Measurements from ENCODE around the gene MRTO4. TPM values are rescaled to one million over a fixed set of nuclear protein-coding genes. Genes with fewer than 3 reads are reported as not detected.

The MRTO4 gene
- total and polyA plus RNA-seq, 9 of the 15 experiments (the other 6 are each of a cell fraction or from before 2014, with no cell fraction given): 62.0 to 173 (median 146) TPM

GRCh38 chr1:19260211-19261138, 8.9 kb downstream of the MRTO4 start (continued):
- TF ChIP-seq ZNF785 (CRISPR knock-in tag; IDR thresholded peaks at IDR 0.05): no peak
- no peak for TF ChIP-seq ZNF3 (CRISPR knock-in tag; IDR thresholded peaks at IDR 0.05)
- TF ChIP-seq SIX5 (IDR thresholded peaks at IDR 0.05; ENCODE audit: borderline replicate concordance in 1 of 2, insufficient read depth in 1 of 2, low read depth in 1 of 2, low read length in 2 of 2): no peak
- TF ChIP-seq CUX1 (CRISPR knock-in tag; IDR thresholded peaks at IDR 0.05): no peak
- no peak for TF ChIP-seq RBM17 (IDR thresholded peaks at IDR 0.05; ENCODE audit: borderline replicate concordance, low read depth, low read length)
- no peak for TF ChIP-seq CSDE1 (IDR thresholded peaks at IDR 0.05)
- TF ChIP-seq JUNB (CRISPR knock-in tag; conservative IDR thresholded peaks at IDR 0.05): no peak
- no peak for TF ChIP-seq ZFP30 (CRISPR knock-in tag; IDR thresholded peaks at IDR 0.05; ENCODE audit: borderline replicate concordance)
- peak; percentile 37; the same call in 1 of the 2 replicates for TF ChIP-seq POLR2AphosphoS5 (IDR thresholded peaks at IDR 0.05; ENCODE audit: control insufficient read depth, insufficient read depth, low read depth, low read length)
- TF ChIP-seq TEAD4 (IDR thresholded peaks at IDR 0.05; ENCODE audit: low read length): no peak
- no peak for TF ChIP-seq TEAD4 (CRISPR knock-in tag; IDR thresholded peaks at IDR 0.05; ENCODE audit: borderline replicate concordance)
- no peak for TF ChIP-seq MAFG (tag; conservative IDR thresholded peaks at IDR 0.05)
- TF ChIP-seq NCOA2 (IDR thresholded peaks at IDR 0.05; ENCODE audit: partially characterized antibody in 2 of 2): no peak
- no peak for TF ChIP-seq CC2D1A (IDR thresholded peaks at IDR 0.05)
- TF ChIP-seq HLTF (IDR thresholded peaks at IDR 0.05): no peak
- TF ChIP-seq, protein P1, sequence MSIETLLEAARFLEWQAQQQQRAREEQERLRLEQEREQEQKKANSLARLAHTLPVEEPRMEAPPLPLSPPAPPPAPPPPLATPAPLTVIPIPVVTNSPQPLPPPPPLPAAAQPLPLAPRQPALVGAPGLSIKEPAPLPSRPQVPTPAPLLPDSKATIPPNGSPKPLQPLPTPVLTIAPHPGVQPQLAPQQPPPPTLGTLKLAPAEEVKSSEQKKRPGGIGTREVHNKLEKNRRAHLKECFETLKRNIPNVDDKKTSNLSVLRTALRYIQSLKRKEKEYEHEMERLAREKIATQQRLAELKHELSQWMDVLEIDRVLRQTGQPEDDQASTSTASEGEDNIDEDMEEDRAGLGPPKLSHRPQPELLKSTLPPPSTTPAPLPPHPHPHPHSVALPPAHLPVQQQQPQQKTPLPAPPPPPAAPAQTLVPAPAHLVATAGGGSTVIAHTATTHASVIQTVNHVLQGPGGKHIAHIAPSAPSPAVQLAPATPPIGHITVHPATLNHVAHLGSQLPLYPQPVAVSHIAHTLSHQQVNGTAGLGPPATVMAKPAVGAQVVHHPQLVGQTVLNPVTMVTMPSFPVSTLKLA (conservative IDR thresholded peaks at IDR 0.05): no peak
- no peak for TF ChIP-seq SNIP1 (IDR thresholded peaks at IDR 0.05; ENCODE audit: low read depth)
- TF ChIP-seq, protein P2, sequence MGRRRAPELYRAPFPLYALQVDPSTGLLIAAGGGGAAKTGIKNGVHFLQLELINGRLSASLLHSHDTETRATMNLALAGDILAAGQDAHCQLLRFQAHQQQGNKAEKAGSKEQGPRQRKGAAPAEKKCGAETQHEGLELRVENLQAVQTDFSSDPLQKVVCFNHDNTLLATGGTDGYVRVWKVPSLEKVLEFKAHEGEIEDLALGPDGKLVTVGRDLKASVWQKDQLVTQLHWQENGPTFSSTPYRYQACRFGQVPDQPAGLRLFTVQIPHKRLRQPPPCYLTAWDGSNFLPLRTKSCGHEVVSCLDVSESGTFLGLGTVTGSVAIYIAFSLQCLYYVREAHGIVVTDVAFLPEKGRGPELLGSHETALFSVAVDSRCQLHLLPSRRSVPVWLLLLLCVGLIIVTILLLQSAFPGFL (CRISPR knock-in tag; IDR thresholded peaks at IDR 0.05): no peak
- TF ChIP-seq U2AF1 (optimal IDR thresholded peaks at IDR 0.05; ENCODE audit: low read depth, low read length): no peak
- peak in 1 of 2 experiments; percentile 36; a peak in 1 of 4 replicates for TF ChIP-seq SIN3A (IDR thresholded peaks at IDR 0.05; ENCODE audit: borderline replicate concordance in 2 of 2, control insufficient read depth in 1 of 2, low read depth in 2 of 2, low read length in 2 of 2)

Data from K562 (cell line).